Measurements from ENCODE around the gene SAMD11.

Gene SAMD11

GRCh38 chr1:917466-918091, 6.1 kb upstream of the SAMD11 start:
- DNase-seq = no peak

- no peak for DNase-seq
Observed at GRCh38 chr1:918353-918752, 5.4 kb upstream of the SAMD11 start.

GRCh38 chr1:918843-919242, 4.9 kb upstream of the SAMD11 start:
- no peak for DNase-seq

DNA sequence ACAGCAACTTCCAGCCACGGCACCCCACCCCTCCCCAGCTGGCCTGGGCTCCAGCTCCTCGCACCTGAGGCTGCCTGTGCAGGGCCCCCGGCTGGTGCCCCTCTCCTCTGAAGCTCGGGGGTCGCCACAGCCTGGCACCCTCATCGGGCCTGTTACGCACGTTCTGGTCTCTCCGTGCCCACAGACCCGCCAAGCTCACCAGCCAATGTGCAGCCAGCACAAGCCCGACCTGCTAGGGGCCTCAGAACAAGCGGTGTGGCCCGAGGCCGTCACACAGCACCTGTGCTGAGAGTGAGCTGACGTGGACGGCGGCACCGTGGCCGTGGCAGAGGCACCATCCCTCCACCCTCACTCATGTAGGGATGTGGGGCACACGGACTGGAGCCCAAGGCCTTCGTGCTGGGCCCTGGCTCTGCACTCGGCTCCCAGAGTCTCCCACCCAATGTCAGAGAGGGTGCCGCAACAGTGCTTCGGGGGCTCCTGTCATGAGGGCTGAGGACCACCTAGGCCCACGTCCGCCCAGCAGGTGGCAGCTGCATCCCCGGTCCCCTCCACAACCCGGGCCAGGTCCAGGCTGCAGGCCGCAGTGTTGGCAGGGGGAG, 4.4 kb upstream of the SAMD11 start:
- no peak for DNase-seq

DNA sequence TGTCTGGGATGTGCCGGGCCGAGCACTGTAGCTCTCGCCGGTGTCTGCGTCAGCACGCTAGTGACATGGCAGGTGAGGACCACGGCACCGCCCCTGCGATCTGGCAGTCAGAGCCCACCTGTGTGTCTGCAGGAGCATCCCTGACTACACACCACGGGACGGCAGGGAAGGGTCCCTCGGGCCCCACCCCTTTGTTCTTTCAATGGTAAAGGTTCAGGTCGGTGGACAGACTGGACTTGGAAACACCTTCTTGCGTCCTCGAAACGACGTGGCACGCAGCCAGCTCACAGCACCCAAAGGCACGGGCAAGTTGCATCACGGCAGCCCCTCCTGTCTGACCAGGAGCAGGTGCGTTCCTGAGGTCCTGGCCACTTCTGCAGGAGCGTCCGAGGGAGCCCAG, 3.7 kb upstream of the SAMD11 start:
- DNase-seq = no peak

DNA sequence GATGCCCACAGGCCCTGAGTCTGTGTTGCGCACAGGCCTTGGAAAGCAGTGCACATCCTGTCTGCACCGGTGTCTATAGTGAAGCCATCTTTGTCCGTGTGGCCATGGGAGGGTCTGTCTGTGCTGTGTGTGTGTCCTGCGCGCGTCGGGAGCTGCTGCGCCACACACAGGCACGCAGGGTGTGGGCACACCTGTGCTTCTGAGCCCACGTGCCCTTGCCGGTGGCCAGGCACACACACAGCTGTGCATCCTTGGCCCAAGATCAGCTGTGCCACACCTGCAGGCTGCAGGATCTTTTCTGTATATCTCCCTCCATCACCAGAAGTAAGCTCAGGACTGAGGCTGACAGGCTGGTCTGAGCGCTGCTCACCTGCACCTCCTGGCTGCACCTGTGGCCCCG, 3.2 kb upstream of the SAMD11 start:
- DNase-seq = no peak

DNA sequence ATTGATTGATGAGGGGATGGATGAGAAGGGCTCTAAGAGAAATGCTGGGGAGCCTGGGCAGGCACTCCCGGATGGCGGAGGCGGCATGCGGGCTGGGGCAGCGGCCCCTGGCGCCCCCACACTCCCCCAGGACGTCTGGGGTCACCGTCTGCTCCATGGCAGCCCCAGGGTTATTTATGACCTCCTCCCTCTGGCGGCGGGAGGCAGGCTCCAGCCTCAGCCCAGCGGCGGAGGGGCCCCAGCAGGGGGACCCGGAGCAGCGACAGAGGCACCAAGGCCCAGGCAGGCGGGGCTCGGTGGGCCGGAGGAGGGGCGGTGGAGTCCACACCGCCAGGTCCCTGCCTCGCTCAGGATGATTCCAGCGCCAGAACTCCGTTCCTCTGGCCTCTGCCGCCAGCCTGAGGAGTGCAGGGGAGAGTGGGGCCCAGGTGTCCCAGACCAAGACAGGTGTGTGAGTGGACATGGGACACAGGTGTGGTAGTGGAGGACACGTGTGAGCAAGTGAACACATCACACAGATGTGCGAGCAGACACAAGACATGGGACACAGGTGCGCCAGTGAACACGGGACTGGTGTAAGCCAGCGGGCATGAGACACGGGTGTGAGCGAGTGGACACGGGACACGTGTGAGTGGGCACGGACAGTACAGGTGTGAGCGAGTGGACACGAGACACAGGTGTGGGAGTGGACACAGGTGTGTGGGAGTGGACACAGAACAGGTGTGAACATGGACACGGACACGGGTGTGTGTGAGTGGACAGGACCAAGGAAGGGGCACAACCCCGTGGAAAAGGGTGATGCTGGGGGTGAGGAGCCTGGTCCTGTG, 2.5 kb upstream of the SAMD11 start:
- DNase-seq = peak; percentile 81

DNA sequence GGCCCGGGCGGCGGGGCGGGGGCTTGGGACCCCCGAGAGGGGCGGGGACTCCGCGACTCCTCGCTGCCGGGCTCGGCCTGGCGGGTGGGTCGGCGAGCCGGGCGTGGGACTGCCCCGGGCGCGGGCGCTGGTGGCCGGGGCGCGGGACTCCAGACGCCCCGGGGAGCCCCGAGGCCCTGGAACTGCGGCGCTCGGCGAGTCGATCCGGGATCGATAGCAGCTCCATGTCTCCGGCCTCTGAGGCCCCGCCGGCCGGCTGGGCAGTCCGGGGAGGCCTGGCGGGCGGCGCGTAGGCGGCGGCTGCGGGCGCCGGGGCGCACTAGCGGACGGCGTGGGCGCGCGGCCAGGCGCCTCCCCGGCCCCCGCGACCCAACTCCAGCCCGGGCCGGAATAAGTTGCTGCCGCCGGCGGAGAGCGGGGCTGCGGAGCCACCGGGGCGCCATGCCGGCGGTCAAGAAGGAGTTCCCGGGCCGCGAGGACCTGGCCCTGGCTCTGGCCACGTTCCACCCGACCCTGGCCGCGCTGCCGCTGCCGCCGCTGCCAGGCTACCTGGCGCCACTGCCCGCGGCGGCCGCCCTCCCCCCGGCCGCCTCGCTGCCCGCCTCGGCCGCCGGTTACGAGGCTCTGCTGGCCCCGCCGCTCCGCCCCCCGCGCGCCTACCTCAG, 400 bp downstream of the SAMD11 start:
- DNase-seq = no peak

DNA sequence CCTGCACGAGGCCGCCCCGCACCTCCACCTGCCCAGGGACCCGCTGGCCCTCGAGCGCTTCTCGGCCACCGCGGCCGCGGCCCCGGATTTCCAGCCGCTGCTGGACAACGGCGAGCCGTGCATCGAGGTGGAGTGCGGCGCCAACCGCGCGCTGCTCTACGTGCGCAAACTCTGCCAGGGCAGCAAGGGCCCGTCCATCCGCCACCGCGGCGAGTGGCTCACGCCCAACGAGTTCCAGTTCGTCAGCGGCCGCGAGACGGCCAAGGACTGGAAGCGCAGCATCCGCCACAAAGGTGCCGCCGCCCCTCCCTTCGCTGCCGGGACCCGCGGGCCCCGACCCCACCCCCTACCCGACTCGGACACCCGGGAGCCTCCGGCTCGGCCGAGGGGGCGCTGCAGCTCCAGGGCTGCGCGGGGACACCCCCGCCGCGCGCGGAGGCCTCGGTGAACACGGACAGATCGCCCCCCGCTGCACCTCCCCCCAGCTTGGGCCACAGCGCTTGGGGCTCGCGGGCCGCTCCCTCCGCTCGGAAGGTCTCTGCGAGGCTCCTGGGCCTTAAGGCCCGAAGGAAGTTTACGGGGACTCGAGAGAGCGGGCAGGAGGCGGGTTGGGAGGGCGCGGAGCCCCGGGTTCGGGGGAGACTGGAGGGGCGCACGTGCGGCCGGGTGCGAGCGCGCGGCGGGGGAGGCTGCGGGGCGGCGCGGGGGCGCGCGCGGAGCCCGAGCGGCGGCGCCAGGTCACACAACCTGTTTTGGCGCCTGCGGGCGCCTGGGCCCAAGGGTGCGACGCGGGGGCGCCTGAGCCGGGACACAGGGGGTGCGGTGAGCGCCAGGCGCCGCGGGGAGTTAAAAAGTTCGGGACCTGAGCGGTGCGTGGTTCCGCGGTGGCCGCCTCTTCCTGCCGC, 1.2 kb downstream of the SAMD11 start:
- peak; percentile 47 for DNase-seq

DNA sequence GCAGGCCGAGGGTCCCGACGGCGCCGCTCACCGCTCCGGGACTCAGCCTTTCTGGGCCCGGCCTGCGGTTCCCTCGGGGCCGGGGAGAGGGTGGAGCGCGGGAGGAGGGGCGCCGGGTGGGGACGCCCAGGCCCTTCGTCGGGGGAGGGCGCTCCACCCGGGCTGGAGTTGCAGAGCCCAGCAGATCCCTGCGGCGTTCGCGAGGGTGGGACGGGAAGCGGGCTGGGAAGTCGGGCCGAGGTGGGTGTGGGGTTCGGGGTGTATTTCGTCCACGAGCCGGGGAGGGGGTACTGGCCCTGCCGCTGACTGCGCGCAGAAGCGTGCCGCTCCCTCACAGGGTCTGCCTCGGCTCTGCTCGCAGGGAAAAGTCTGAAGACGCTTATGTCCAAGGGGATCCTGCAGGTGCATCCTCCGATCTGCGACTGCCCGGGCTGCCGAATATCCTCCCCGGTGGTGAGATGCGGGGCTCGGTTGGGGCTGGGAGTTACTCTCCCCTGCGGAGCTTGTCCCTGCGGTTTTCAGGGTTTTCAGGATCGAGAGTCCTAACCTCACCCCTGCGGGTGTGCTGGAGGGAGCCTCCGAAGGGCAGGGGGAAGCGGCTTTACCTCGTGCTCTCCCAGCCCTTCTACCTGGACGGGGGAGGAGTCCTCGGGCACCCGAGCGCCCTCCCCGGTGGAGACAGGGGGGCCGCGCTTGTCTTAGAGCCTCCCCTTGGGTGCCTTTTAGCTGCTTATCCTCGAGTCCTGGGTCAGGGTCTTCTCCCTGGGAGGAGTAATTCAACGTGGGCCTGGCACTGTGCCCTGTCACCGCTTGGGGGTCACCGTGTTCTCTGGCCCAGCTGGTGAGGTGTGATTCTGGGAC, 2.1 kb downstream of the SAMD11 start:
- DNase-seq = peak; percentile 32

DNA sequence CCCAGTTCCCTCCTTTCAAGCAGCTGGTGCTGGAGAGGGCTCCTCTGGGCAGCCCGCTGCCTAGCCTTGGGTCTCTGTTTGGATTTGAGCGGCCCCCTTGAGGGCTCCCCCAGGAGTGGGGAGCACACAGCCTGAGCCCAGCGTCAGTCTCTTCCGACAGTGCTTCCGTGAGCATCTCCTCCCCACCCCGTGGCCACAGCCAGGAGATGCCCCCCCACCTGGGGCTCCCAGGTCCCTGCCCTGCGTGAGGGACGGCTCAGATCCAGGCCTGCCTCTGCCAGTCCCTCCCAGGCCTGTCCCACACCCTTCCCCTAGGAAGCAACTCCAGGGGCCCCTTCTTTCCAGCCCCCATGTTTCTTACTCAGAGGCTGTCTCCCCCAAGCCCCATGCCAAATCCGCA, 3.5 kb downstream of the SAMD11 start:
- no peak for DNase-seq

DNA sequence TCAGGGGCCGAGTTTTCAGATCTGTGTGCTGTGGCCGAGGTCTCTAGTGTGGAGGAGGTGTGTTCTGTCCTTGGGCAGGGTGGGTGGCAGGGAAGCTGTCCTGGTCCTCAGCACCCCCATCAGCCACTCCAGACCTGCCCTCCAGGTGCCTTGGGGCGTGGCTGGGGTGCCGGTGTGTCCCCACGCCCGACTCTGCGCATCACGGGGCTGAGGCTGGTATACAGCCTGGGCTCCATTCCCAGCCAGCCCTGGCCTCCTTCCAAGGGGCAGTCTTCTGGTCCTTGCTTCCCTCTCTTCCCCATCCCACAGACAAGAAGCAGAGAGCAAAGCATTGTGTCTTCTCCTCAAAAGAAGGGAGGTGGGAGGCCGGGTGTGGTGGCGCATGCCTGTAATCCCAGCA, 4.0 kb downstream of the SAMD11 start:
- DNase-seq = no peak

DNA sequence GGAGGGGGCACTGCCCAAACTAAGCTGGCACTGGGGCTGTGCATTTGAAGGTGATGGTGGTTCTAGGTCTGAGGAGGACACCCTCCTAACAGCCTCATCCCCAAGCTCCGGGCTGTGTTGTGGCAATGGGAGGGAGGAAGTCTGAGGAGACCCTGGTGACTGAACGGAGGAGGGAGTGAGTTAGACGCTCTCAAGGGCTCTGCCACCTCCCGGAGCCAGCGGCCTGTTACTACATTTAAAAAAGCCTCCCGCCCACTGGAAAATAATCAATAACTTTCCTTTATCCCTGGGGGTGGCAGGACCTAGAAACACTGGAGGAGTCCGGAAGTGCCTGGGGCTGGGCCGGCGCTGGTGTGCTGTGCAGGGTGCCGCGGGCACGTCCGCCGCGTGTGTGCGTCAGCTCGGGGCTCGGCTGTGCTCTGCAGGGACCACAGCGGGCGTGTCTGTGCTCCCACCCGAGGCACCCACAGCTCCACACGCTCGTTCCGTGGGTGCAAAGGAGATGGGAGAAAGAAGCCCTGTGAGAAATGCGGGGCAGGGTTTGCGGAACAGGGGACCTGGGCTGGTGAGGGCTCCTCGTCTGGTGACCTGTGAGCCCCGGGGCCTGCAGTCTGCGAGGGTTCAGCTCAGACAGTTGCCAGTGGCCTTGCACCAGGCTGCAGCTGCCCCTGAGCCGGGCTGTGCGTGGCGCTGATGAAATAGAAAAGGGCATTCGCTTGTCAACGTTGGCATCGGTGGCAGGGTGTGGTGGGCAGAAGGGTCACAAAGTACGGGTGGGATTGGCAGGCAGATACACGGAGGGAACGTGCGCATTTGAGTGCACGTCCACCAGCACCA, 5.3 kb downstream of the SAMD11 start:
- DNase-seq = no peak

GRCh38 chr1:929712-930632, 6.2 kb downstream of the SAMD11 start:
- no peak for DNase-seq

- DNase-seq = no peak
Observed at GRCh38 chr1:930633-931138, 7.0 kb downstream of the SAMD11 start.

DNA sequence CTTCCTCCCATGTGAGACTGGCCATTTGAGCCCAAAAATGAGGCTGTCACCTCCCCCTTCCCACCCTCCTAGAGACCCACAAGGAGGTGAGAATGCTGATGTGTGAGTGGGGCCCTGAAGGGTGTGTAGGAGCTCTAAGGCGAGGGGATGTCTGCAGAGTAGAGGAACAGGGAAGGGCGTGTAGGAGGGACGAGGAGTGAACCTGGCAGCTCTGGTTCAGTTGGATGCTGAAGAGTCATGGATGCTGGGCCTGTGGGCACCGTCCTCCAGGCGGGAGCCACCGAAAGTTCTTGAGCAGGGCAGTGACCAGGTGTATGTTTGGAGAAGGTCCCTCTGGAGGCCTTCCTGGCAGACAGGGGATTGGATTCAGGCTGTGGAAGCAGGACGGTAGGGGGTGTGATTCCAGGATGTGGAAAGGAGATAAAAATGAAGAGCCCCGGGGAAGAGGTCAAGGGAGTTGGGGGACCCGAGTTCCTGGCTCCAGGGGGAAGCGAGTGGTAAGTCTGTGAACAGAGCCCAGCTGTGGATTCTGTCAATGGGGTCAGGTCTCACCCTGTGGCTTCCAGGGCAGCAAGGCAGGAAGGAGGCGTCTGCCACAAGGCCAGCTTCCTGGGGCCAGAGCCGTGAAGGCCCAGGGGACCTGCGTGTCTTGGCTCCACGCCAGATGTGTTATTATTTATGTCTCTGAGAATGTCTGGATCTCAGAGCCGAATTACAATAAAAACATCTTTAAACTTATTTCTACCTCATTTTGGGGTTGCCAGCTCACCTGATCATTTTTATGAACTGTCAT, 7.9 kb downstream of the SAMD11 start:
- DNase-seq = no peak

DNA sequence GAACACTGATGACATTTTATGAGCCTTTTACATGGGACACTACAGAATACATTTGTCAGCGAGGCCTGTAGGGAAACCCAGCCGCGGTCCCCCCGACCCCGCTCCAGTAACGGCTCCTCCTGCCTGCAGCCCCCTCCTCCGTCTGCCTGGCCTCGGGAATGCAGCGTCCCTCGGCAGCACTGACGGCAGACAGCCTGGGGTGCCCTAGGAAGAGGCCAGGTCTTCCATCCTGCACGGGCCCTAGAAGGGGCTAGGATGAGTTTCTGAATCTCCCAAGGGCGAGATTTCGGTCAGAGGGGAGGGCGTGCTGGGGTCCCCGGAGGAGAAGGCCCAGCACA, 8.4 kb downstream of the SAMD11 start:
- DNase-seq = no peak
